Activated CD4-positive, alpha-beta memory T cell treated with anti-CD3 and anti-CD28 coated beads for 36 hours (primary cell): ENCODE data around the gene PCOLCE2. TPM values are rescaled to one million over a fixed set of nuclear protein-coding genes. Genes with fewer than 3 reads are reported as not detected.
A peak's percentile ranks its signal among the peaks of the same experiment; 100 is the strongest.
"Not testable (repeated sequence)": the region's sequence is repeated elsewhere in the genome, so short reads cannot be mapped to it uniquely, and the experiment has no call there.

Source experiments
- CTCF ChIA-PET: fragments of 350-600 bp; sonication (Branson Sonifier 250); formaldehyde crosslinking; loops from one replicate; lab custom pipeline; 2021; ENCODE audit warnings: antibody characterized with exemption, inconsistent platforms; lab: Charles Lee
- POLR2A ChIA-PET: fragments of 350-600 bp; sonication (Branson Sonifier 250); formaldehyde crosslinking; loops from one replicate; lab custom pipeline; 2021; ENCODE audit warnings: antibody characterized with exemption; lab: Charles Lee
- DNase-seq: peaks from one replicate; pipeline ENCODE4 v3.0.0-alpha.2; 2020
- H3K27ac Mint-ChIP-seq: one replicate; pipeline ENCODE4 v1.8.0; 2021; ENCODE audit warnings: mixed read lengths
- H3K27me3 Mint-ChIP-seq: one replicate; pipeline ENCODE4 v1.8.0; 2021; ENCODE audit warnings: mixed read lengths
- H3K36me3 Mint-ChIP-seq: one replicate; pipeline ENCODE4 v1.8.0; 2021; ENCODE audit warnings: mixed read lengths
- H3K4me1 Mint-ChIP-seq: one replicate; pipeline ENCODE4 v1.8.0; 2021; ENCODE audit warnings: low read depth, mixed read lengths
- H3K4me3 Mint-ChIP-seq: one replicate; pipeline ENCODE4 v1.8.0; 2021; ENCODE audit warnings: mild to moderate bottlenecking, mixed read lengths
- H3K9me3 Mint-ChIP-seq: one replicate; pipeline ENCODE4 v1.8.0; 2021; ENCODE audit warnings: mixed read lengths
- intact Hi-C: fragments of 100-400 bp; cut with micrococcal nuclease; formaldehyde crosslinking; loops from one replicate; pipeline ENCODE4 v1.15.1; 2023
- total RNA-seq, 2 experiments: library from RNA; stranded (reverse); gene quantifications; one replicate each; pipeline ENCODE4 v1.2.3, GENCODE V29; 2021

The PCOLCE2 gene
- total RNA-seq, 2 experiments from 2014 or later: 0.57 TPM; not detected in 1

DNA sequence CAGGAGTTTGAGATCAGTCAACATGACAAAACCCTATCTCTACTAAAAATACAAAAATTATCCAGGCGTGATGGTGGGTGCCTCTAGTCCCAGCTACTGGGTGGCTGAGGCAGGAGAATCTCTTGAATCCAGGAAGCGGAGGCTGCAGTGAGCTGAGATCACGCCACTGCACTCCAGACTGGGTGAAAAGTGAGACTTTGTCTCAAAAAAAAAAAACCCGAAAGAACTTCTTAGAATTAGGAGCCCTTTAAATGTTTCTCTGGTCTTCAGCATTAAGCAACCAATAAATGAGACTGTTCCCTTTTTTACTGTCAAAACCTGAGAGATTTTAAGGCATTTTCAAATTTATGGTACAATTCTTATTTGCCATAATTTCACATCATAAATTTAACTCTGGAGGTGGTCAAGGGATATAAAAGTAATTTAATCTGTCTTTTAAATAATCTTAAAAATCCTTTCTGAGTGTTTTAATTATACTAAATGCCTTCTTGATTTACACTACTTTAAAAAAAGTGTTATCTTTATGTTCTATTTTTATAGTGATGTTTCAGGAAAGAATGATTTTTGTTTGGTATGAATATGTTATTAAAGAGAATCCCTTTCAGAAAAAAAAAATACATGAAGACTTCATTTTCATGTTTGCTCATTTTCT lies 10.1 kb downstream of the PCOLCE2 start:
- Mint-ChIP-seq H3K9me3 (no peaks in the 10 kb centered on the region), H3K27ac (no peak overlapping the region), H3K4me3 (no peak overlapping the region), H3K27me3 (peaks cover 12% of the 10 kb centered on the region), H3K36me3 (no peaks in the 10 kb centered on the region), H3K4me1 (peaks cover 6% of the 10 kb centered on the region)
- POLR2A ChIA-PET: no interaction called here
- DNase-seq: no peak
- intact Hi-C loops: no loop called here
- CTCF ChIA-PET: no interaction called here

GRCh38 chr3:142876417-142876816 lies 12.5 kb downstream of the PCOLCE2 start:
- H3K9me3 Mint-ChIP-seq: no peaks in the 10 kb centered on the region
- CTCF ChIA-PET: no interaction called here
- peaks cover 10% of the 10 kb centered on the region for H3K27me3 Mint-ChIP-seq
- H3K36me3 Mint-ChIP-seq: no peaks in the 10 kb centered on the region
- POLR2A ChIA-PET: no interaction called here
- no peak for DNase-seq
- H3K27ac Mint-ChIP-seq: no peak overlapping the region
- H3K4me1 Mint-ChIP-seq: peaks cover 6% of the 10 kb centered on the region
- intact Hi-C loops: no loop called here
- H3K4me3 Mint-ChIP-seq: no peak overlapping the region

GRCh38 chr3:142875583-142876207 lies 13.2 kb downstream of the PCOLCE2 start:
- Mint-ChIP-seq H3K4me1 (peaks cover 6% of the 10 kb centered on the region), H3K36me3 (no peaks in the 10 kb centered on the region), H3K4me3 (no peak overlapping the region), H3K27ac (peak overlapping the region; percentile 43), H3K27me3 (peaks cover 7% of the 10 kb centered on the region), H3K9me3 (no peaks in the 10 kb centered on the region)
- intact Hi-C loops: no loop called here
- DNase-seq: no peak
- ChIA-PET CTCF (no interaction called here), POLR2A (no interaction called here)

DNA sequence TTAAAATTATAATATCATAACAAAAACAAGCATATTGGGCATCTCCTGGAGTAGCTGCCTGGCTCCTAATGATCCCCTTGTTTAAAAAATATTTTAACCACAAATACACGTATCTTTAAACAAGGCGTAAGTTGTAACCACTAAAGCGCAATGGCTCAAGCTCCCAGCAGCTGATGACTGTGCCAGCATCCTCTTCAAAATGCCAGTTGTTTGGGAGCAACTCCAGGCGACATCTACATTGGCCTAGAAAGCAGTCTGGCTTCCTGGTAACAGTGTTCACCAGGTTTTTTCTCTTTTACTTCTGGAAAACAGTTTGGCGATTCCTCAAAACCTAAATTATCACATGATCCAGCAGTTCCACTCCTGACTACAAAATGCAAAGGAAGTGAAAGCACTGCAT lies 13.8 kb downstream of the PCOLCE2 start:
- Mint-ChIP-seq H3K27ac (no peak overlapping the region), H3K36me3 (no peaks in the 10 kb centered on the region)

DNA sequence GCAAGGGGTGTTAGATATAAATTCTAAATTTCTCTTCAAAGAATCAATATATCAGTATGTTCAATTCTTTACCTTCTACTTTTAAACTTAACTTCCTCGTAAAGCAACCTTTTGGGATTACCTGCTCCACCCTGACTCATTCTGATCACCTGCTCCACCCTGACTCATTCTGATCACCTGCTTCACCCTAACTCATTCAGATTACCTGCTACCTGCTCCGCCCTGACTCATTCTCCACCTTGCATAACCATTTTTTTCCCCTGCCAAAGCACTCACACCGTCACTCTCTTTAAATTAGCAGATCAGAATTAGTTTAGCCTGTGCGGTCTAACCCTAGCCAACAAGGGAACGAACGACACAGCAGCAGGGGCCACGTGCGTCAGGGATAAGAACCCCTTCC lies 20.5 kb downstream of the PCOLCE2 start:
- H3K27me3 Mint-ChIP-seq, DNase-seq, H3K4me3 Mint-ChIP-seq, H3K9me3 Mint-ChIP-seq, CTCF ChIA-PET, POLR2A ChIA-PET, intact Hi-C loops, H3K27ac Mint-ChIP-seq, H3K36me3 Mint-ChIP-seq, H3K4me1 Mint-ChIP-seq: not testable (repeated sequence)

More for the DNA sequence above, 13.8 kb downstream of the PCOLCE2 start:
- intact Hi-C loops: no loop called here
- H3K27me3 Mint-ChIP-seq: peaks cover 7% of the 10 kb centered on the region
- no peaks in the 10 kb centered on the region for H3K9me3 Mint-ChIP-seq
- peaks cover 6% of the 10 kb centered on the region for H3K4me1 Mint-ChIP-seq
- H3K4me3 Mint-ChIP-seq: no peak overlapping the region
- POLR2A ChIA-PET: no interaction called here
- no peak for DNase-seq
- CTCF ChIA-PET: no interaction called here

DNA sequence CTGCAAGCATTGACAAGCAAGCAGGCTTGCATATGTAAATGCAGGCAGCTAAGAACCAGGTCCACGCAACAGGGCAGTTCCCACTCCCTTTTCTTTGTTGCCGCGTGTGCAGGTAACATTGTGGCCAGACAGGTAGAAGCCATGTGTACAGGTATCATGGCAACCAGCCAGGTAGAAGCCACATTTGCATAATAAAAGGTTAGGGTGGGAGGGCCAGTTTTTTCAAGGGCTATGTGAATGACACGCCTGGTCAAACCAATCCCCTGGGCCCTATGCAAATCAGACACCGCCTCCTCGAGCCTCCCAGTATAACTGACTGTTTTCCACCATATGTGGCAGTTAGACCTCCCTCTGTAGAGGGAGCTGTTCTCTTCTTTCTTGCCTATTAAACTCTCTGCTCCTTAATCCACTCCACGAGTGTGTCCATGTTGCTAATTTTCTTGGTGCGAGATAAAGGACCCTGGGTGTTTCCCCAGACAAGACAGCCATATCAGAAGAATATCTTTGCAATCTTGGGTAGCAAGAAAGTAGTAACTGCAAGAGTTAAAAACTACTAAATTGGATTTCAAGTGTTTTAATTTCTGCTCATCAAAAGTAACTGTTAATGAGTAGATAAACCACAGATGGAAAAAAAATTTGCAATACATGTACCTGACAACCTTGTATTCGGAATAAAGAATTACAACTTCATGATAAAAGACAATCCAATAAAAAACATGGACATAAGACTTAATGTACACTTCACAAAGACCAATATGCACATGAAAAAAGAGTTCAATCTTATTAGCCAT lies 21.8 kb downstream of the PCOLCE2 start:
- peaks cover 7% of the 10 kb centered on the region for H3K27me3 Mint-ChIP-seq
- POLR2A ChIA-PET: no interaction called here

DNA sequence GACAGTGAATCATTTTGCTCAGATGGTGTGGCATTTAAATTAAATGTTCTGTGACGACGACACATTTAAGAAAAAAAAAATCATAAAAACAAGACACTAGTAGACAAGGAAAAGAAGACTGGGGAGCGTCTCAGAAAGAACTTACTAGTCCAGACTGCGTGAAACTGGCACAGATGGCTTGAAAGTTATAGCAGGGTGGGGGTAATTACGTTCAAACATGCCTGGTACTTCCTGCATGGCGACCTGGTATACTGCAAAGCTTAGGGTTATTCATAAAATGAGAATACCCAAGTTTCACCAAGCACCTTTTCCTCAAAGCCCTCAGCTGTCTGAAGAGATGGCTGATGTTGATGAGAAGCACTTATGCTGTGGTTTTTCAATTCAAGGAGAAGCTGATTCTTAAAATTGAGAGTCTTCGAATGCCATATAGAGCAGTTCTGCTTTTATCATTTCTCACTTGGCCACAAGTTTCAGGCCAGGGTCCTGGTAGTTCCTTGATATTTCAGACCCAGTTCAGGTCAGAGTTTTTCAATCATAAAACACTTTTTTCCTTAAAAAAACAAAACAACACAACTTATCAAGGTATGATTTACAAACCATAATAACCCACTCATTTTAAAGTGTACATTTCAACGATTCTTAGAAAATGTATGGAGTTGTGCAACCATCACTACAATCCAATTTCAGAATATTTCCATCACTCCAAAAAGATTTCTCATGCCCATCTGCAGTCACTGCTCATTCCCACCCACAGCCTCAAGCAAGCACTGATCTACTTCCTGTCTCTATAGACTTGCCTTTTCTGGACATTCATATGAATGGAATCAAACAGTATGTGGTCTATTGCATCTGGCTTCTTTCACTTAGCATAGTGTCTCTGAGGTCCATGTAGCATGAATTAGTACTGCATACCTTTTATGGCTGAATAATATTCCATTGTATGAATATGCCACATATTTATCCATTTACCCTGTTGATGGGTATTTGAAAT lies 24.7 kb downstream of the PCOLCE2 start:
- Mint-ChIP-seq H3K27me3 (peaks cover 20% of the 10 kb centered on the region), H3K27ac (no peak overlapping the region)

More for the DNA sequence above, 21.8 kb downstream of the PCOLCE2 start:
- intact Hi-C loops: no loop called here
- CTCF ChIA-PET: interaction anchor here (1.1 kb wide), 1 partner anchor 38 kb away, joined by 4 read pairs; no protein-coding TSS in a partner anchor
- peaks cover 5% of the 10 kb centered on the region for H3K4me1 Mint-ChIP-seq
- no peak overlapping the region for H3K4me3 Mint-ChIP-seq
- DNase-seq: no peak
- no peak overlapping the region for H3K27ac Mint-ChIP-seq
- no peaks in the 10 kb centered on the region for H3K9me3 Mint-ChIP-seq
- H3K36me3 Mint-ChIP-seq: no peaks in the 10 kb centered on the region

DNA sequence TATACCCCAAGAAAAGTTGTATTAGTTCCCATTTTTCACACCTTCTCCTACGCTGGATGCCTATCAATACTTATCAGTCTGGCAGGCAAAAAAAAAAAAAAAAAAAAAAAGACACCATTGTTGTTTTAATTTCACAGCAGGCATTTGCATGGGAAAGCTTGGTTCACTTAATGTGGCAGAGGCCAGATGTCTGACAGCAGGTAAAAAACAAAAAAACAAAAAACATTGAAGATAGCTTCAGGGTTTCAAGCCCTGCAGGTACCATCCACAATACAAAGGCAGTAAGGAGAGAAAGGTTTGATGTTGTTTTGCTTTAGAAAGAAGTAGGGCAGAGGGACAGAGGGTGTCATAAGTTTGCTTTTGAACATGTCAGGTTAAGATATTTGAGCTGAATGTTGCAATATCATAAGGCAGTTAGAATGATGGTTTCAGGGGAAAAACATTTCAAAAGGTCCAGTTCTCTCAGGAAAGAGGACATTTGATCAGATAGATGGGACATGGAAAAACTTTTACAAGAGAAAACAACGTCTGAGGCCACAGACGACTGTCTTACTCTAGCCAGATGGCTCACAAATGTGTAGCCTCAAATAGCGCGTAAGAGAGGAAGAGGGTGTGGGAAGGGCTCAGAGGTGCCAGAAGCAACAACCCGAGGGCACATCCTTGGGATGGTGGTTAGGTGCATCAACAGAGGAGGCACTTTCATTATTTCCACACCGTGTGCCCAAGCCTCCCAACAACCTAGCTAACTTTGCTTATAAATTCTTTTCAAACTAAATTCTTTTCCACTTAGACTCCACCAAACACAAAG lies 25.7 kb downstream of the PCOLCE2 start:
- ChIA-PET CTCF (no interaction called here), POLR2A (no interaction called here)
- intact Hi-C loops: no loop called here
- Mint-ChIP-seq H3K36me3 (no peaks in the 10 kb centered on the region), H3K4me1 (peaks cover 5% of the 10 kb centered on the region), H3K9me3 (no peaks in the 10 kb centered on the region), H3K4me3 (no peak overlapping the region), H3K27ac (no peak overlapping the region), H3K27me3 (peaks cover 20% of the 10 kb centered on the region)
- peak; percentile 23 for DNase-seq

More for the DNA sequence above, 24.7 kb downstream of the PCOLCE2 start:
- intact Hi-C loops: no loop called here
- no peaks in the 10 kb centered on the region for H3K9me3 Mint-ChIP-seq
- no peak for DNase-seq
- no peaks in the 10 kb centered on the region for H3K36me3 Mint-ChIP-seq
- POLR2A ChIA-PET: no interaction called here
- no peak overlapping the region for H3K4me3 Mint-ChIP-seq
- peaks cover 5% of the 10 kb centered on the region for H3K4me1 Mint-ChIP-seq
- CTCF ChIA-PET: interaction anchor here (0.6 kb wide), 1 partner anchor 67 kb away, joined by 3 read pairs; no protein-coding TSS in a partner anchor

- intact Hi-C loops: no loop called here
- Mint-ChIP-seq H3K27me3 (peaks cover 18% of the 10 kb centered on the region), H3K4me3 (no peak overlapping the region), H3K27ac (no peak overlapping the region), H3K4me1 (peaks cover 5% of the 10 kb centered on the region), H3K36me3 (no peaks in the 10 kb centered on the region), H3K9me3 (no peaks in the 10 kb centered on the region)
- ChIA-PET CTCF (no interaction called here), POLR2A (no interaction called here)
- DNase-seq: no peak
Measured at GRCh38 chr3:142861926-142862325, 27.0 kb downstream of the PCOLCE2 start.

DNA sequence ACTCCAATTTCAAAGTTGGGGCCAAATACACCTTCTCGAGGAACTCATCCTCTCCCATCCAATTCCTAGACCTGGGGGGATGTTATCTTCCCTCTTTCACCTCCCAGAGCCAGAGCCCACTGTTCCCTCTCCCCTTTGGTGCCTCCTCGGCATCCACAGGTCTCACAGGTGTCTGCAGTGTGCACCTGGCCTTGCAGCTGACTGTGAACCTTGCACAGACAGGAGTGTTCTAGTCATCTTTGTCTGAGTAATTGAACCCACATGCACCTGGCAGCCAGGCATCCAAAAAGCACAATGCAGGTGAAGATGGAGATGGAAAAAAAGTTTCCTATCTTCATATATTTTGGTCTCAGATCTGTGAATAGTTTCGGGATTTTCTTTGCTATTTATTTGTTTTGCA lies 30.8 kb downstream of the PCOLCE2 start:
- Mint-ChIP-seq H3K4me3 (no peak overlapping the region), H3K9me3 (no peaks in the 10 kb centered on the region), H3K36me3 (no peaks in the 10 kb centered on the region), H3K27me3 (peaks cover 16% of the 10 kb centered on the region), H3K4me1 (peaks cover under 1% of the 10 kb centered on the region), H3K27ac (no peak overlapping the region)
- ChIA-PET CTCF (interaction anchor here (2.5 kb wide), 1 partner anchor 29 kb away, joined by 10 read pairs; no protein-coding TSS in a partner anchor), POLR2A (no interaction called here)
- DNase-seq: no peak
- intact Hi-C loops: no loop called here

DNA sequence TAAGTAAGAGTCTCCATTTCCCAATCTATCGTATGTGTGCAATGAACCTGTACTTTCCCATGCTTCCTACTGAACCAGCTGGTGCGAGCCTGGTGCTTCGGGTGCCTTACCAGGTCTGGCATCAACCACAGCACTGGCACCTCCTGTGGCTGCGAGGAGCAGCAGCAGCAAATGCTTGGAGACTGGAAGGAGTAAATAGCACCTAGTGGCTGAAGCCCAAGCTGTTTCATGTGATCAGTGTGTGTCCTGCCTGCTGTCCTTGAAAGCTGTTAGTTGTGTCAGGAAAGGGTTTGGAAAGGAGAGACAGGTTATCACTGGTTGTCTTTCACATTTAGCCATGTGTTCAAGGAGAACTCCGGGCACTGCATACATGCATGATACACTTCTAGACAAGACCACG lies 31.8 kb downstream of the PCOLCE2 start:
- Mint-ChIP-seq H3K27me3 (peaks cover 16% of the 10 kb centered on the region), H3K27ac (no peak overlapping the region), H3K4me1 (no peaks in the 10 kb centered on the region), H3K9me3 (no peaks in the 10 kb centered on the region), H3K36me3 (no peaks in the 10 kb centered on the region), H3K4me3 (no peak overlapping the region)
- intact Hi-C loops: no loop called here
- POLR2A ChIA-PET: no interaction called here
- CTCF ChIA-PET: interaction anchor here (2.5 kb wide), 1 partner anchor 28 kb away, joined by 10 read pairs; no protein-coding TSS in a partner anchor
- DNase-seq: no peak
